Stomach (tissue), 9 donors: ENCODE measurements around the gene TSHZ2. TPM values are rescaled to one million over a fixed set of nuclear protein-coding genes. Genes with fewer than 3 reads are reported as not detected.
A peak's percentile ranks its signal among the peaks of the same experiment; 100 is the strongest.

Experiments used
- DNase-seq, 2 donors: peaks; one replicate each; pipeline versions ENCODE4 v3.0.0 to v3.0.0-alpha.2; 2013 to 2019
- H3K27ac ChIP-seq, 5 donors: fragments of 200-600 bp in 4 of 5; sonication (generic) in 4 of 5; one replicate each; pipeline ENCODE4 v1.5.1; 2013 to 2019; ENCODE audit warnings: mild to moderate bottlenecking in 1 of 5, moderate library complexity in 1 of 5
- H3K27me3 ChIP-seq, 3 donors: fragments of 200-600 bp; sonication (generic); one replicate each; pipeline ENCODE4 v1.5.1; 2017 to 2019; ENCODE audit warnings: mixed run types in 1 of 3
- H3K36me3 ChIP-seq, 4 donors: fragments of 200-600 bp; sonication (generic); 1 replicate in 3 of 4; 2 replicates in 1 of 4; pipeline ENCODE4 v1.5.1; 2016 to 2019
- H3K4me1 ChIP-seq, 4 donors: fragments of 200-600 bp; sonication (generic); one replicate each; pipeline ENCODE4 v1.5.1; 2016 to 2019
- H3K4me3 ChIP-seq, 4 donors: fragments of 200-600 bp; sonication (generic) in 3 of 4; one replicate each; pipeline ENCODE4 v1.5.1; 2016 to 2019; ENCODE audit warnings: mild to moderate bottlenecking in 1 of 4
- H3K9me3 ChIP-seq, 4 donors: fragments of 200-600 bp; sonication (generic); one replicate each; pipeline ENCODE4 v1.5.1; 2016 to 2019
- CTCF ChIP-seq, 7 experiments: fragments of 450-650 bp in 4 of 7; fragments of 200-600 bp in 3 of 7; sonication (generic) in 3 of 7; IDR thresholded peaks; one replicate each; pipeline ENCODE4 v1.5.1; 2016 to 2019; ENCODE audit warnings: antibody characterized with exemption in 7 of 7, control low read depth in 2 of 7, mild to moderate bottlenecking in 1 of 7
- EP300 ChIP-seq: sonication (generic); formaldehyde crosslinking; IDR thresholded peaks from one replicate; pipeline ENCODE4 v1.6.1; 2017; ENCODE audit warnings: antibody characterized with exemption
- POLR2A ChIP-seq, 4 donors: fragments of 450-650 bp; IDR thresholded peaks; one replicate each; pipeline ENCODE4 v1.6.1; 2016; ENCODE audit warnings: antibody characterized with exemption in 4 of 4, control low read depth in 2 of 4, mild to moderate bottlenecking in 1 of 4, moderate library complexity in 1 of 4
- POLR2AphosphoS5 ChIP-seq, 3 donors: sonication (generic); formaldehyde crosslinking; IDR thresholded peaks; one replicate each; pipeline ENCODE4 v1.6.1; 2016; ENCODE audit warnings: antibody characterized with exemption in 3 of 3
- WGBS, 5 donors: extraction: QIAGEN DNeasy Blood & Tissue Kit in 3 of 5; methylation state at CpG; one replicate each; pipeline versions ENCODE4 v1.1.5 to v1.1.7; 2013 to 2018; 5-methylcytosine and 5-hydroxymethylcytosine counted together
- intact Hi-C: fragments of 100-400 bp; cut with DNase I; formaldehyde crosslinking; loops from one replicate; pipeline ENCODE4 v1.15.1; 2023; ENCODE audit warnings: low total_unique reads
- polyA plus RNA-seq, 3 donors: library from polyadenylated mRNA; stranded (reverse); fragments of 200-250 nt; gene quantifications; one replicate each; pipeline ENCODE4 v1.2.3, GENCODE V29; 2013
- total RNA-seq, 5 donors: library from RNA; depleted of rRNA; stranded (reverse); fragments of >200 nt; gene quantifications; one replicate each; pipeline versions ENCODE4 v1.1.0 to v1.2.3, GENCODE V29; 2014 to 2016
- donor health status: healthy with polysubstance abuse.
- donor health status: Bipolar disorder and iron deficiency.
- donor health status: healthy.

Gene TSHZ2
- total and polyA plus RNA-seq, 8 donors = 2.9 to 20.5 (median 5.8) TPM

DNA sequence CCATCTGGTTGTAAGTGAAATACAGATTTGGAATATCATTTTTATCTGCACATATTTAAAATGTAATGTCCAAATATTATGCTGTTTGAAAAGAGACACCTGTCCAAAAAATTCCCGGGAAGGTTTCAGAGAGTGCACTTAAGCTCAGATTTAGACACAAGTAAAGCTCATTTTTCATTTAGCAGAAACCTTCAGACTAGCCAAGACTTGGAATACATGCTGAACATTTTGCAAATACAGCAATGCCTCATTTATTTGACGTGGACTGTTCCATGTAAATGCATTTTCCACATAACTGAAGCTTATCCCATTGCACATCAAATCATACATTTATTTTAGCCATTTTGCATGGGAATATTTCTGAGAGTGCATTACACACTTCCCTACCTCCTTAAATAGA is 340.8 kb downstream of the TSHZ2 start:
- intact Hi-C loops = no loop called here
- H3K36me3 ChIP-seq = no peaks in the 10 kb centered on the region
- TF ChIP-seq POLR2A (IDR thresholded peaks at IDR 0.05) (no peak), POLR2AphosphoS5 (IDR thresholded peaks at IDR 0.05) (no peak)

GRCh38 chr20:53316206-53316937 is 344.2 kb downstream of the TSHZ2 start:
- no peak for DNase-seq
- Histone ChIP-seq H3K4me3 (no peak overlapping the region), H3K36me3 (no peaks in the 10 kb centered on the region), H3K4me1 (peaks cover 0 to 20% (median 0%) of the 10 kb centered on the region in 4 donors), H3K27ac (no peak overlapping the region), H3K27me3 (no peaks in the 10 kb centered on the region), H3K9me3 (no peaks in the 10 kb centered on the region)
- intact Hi-C loops = no loop called here
- no peak for TF ChIP-seq POLR2A (IDR thresholded peaks at IDR 0.05)
- TF ChIP-seq CTCF (IDR thresholded peaks at IDR 0.05) = no peak
- no peak for TF ChIP-seq POLR2AphosphoS5 (IDR thresholded peaks at IDR 0.05)
- no peak for TF ChIP-seq EP300
- WGBS, 5 donors = 82 to 90% (median 84%) methylated on average over 5 of the region's 5 CpGs

More for the DNA sequence above, 340.8 kb downstream of the TSHZ2 start:
- no peak overlapping the region for H3K27ac ChIP-seq
- peaks cover 0 to 4% (median 0%) of the 10 kb centered on the region in 4 donors for H3K9me3 ChIP-seq
- H3K4me3 ChIP-seq = no peak overlapping the region
- WGBS, 5 donors = 55 to 61% (median 57%) methylated on average over 2 of the region's 2 CpGs
- H3K4me1 ChIP-seq = peaks cover 0 to 20% (median 0%) of the 10 kb centered on the region in 4 donors
- no peaks in the 10 kb centered on the region for H3K27me3 ChIP-seq
- DNase-seq = peak in 1 of 2 donors; percentile 73

DNA sequence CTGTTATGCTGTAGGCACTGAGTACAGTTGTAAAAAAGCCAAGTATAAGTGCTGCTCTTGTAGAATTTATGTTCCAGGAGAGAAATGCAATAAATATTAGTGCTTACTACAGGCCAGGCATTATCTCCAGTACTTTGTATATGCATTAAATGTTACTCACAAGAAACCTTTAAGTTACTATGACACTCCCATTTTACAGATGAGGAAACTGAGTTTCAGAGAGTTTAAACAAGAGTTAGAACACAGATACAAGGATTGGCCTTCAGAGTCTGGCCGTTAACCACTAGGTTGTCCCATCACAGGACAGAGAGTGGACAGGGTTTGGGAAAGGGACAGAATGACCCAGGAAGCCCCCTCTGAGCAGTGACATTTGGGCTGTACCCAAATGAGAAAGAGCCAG is 347.0 kb downstream of the TSHZ2 start:
- H3K27ac ChIP-seq = no peak overlapping the region
- intact Hi-C loops = no loop called here
- no peak for TF ChIP-seq POLR2AphosphoS5 (IDR thresholded peaks at IDR 0.05)
- no peak for TF ChIP-seq CTCF (IDR thresholded peaks at IDR 0.05)
- no peak for DNase-seq
- no peaks in the 10 kb centered on the region for H3K36me3 ChIP-seq
- no peaks in the 10 kb centered on the region for H3K27me3 ChIP-seq
- WGBS, 5 donors = 88 to 95% (median 94%) methylated on average over 1 of the region's 1 CpG
- no peak overlapping the region for H3K4me3 ChIP-seq
- no peaks in the 10 kb centered on the region for H3K9me3 ChIP-seq
- H3K4me1 ChIP-seq = peaks cover 0 to 6% (median 0%) of the 10 kb centered on the region in 4 donors

GRCh38 chr20:53319716-53320115 is 347.6 kb downstream of the TSHZ2 start:
- Histone ChIP-seq H3K4me1 (peaks cover 0 to 6% (median 0%) of the 10 kb centered on the region in 4 donors), H3K27ac (no peak overlapping the region), H3K9me3 (no peaks in the 10 kb centered on the region), H3K27me3 (no peaks in the 10 kb centered on the region), H3K36me3 (no peaks in the 10 kb centered on the region), H3K4me3 (no peak overlapping the region)
- WGBS, 5 donors = 85 to 92% (median 86%) methylated on average over 2 of the region's 2 CpGs
- intact Hi-C loops = no loop called here
- DNase-seq = no peak
- TF ChIP-seq EP300 (no peak), POLR2A (IDR thresholded peaks at IDR 0.05) (no peak), POLR2AphosphoS5 (IDR thresholded peaks at IDR 0.05) (no peak), CTCF (IDR thresholded peaks at IDR 0.05) (no peak)

DNA sequence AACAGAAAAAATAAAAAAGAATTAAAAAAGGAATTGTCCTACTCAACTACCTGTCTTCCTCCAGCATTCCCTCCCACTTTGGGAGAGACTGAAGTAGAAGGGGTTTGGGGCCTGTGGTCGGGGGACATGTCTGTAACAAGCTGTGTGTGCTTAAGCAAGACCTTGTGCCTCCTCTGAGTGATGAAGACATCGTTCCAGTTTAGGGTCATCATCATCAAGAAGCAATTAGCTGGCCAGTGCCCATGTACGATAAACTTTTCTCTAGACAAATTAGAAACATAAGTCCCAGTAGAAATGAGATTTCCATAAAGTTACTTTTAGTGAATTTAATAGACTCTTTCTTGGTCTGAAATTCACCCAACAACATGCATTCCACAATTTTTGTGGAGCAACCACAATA is 348.5 kb downstream of the TSHZ2 start:
- DNase-seq = no peak
- Histone ChIP-seq H3K27me3 (no peaks in the 10 kb centered on the region), H3K4me1 (peaks cover 0 to 6% (median 0%) of the 10 kb centered on the region in 4 donors), H3K4me3 (no peak overlapping the region), H3K27ac (no peak overlapping the region), H3K36me3 (no peaks in the 10 kb centered on the region), H3K9me3 (no peaks in the 10 kb centered on the region)
- WGBS, 5 donors = 80 to 86% (median 81%) methylated on average over 3 of the region's 3 CpGs
- intact Hi-C loops = no loop called here
- no peak for TF ChIP-seq POLR2A (IDR thresholded peaks at IDR 0.05)
- TF ChIP-seq POLR2AphosphoS5 (IDR thresholded peaks at IDR 0.05) = no peak
- TF ChIP-seq EP300 = no peak
